ENCODE data around the gene NOL4L. TPM values are rescaled to one million over a fixed set of nuclear protein-coding genes. Genes with fewer than 3 reads are reported as not detected.

Gene NOL4L
- polyA plus RNA-seq, 2 of the 4 experiments (the other 2 are of a cell fraction), result 9.5 to 11.8 TPM

DNA sequence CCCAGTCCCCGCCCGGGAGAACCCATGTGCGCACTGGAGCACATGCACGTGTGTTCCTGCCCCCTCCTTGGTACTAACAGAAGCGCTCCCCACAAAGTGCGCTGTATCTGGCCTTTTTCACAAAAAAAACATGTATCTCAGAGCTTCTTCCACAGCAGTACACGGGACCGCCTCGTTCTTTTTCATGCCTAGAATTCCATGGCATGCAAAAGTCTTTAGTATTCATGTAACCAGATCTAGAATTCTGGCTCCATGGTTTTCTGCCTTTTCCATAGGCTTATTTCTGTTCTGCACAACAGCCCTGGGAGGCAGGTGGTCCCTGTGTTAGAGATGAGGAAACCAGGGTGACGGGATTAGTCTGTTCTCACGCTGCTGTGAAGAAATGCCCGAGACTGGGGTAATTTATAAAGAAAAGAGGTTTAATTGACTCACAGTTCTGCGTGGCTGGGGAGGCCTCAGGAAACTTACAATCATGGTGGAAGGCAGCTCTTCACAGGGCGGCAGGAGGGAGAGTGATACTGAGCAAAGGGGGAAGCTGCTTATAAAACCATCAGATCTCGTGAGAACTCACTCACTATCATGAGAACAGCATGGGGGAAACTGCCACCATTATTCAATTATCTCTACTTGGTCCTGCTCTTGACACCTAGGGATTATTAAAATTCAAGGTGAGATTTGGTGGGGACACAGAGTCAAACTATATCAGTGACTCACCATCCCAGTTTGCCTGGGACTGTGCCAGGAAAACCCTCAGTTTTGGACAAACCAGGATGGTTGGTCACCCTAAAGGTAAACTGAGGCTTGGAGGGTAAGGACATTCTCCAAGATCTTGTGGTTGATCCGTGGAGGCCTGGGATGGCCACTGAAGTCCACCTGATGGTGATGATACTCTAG, 47.6 kb upstream of the NOL4L start:
- Histone ChIP-seq H3K27ac (no peak overlapping the region), H3K4me1 (peaks cover 10% of the 10 kb centered on the region), H3K9me3 (no peaks in the 10 kb centered on the region), H3K4me2 (no peak overlapping the region), H3K4me3 (no peak overlapping the region)
- no peak for FAIRE-seq
- ChIA-PET CTCF (interaction anchor here (0.7 to 2.8 kb wide), 6 partner anchors 14 to 111 kb away, joined by 3 to 9 read pairs (median 4); partner anchors contain the start of gene C20orf203), POLR2A (no interaction called here)
- WGBS (ENCODE audit: missing lambda C conversion rate), result 75% methylated on average over 16 of the region's 16 CpGs
- DNase-seq (ENCODE audit: low read depth in 1 of 2, low spot score in 1 of 2), result no peak
- TF ChIP-seq, protein P1, sequence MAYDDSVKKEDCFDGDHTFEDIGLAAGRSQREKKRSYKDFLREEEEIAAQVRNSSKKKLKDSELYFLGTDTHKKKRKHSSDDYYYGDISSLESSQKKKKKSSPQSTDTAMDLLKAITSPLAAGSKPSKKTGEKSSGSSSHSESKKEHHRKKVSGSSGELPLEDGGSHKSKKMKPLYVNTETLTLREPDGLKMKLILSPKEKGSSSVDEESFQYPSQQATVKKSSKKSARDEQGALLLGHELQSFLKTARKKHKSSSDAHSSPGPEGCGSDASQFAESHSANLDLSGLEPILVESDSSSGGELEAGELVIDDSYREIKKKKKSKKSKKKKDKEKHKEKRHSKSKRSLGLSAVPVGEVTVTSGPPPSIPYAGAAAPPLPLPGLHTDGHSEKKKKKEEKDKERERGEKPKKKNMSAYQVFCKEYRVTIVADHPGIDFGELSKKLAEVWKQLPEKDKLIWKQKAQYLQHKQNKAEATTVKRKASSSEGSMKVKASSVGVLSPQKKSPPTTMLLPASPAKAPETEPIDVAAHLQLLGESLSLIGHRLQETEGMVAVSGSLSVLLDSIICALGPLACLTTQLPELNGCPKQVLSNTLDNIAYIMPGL (CRISPR knock-in tag; IDR thresholded peaks at IDR 0.05; ENCODE audit: borderline replicate concordance), result no peak
- no peak for TF ChIP-seq CBX2 (IDR thresholded peaks at IDR 0.05; ENCODE audit: borderline replicate concordance, low read depth)
- no peak for TF ChIP-seq MYC (IDR thresholded peaks at IDR 0.05; ENCODE audit: borderline replicate concordance, low read length)
- TF ChIP-seq NPAS2 (CRISPR knock-in tag; IDR thresholded peaks at IDR 0.05; ENCODE audit: borderline replicate concordance), result no peak
- TF ChIP-seq, protein P2, sequence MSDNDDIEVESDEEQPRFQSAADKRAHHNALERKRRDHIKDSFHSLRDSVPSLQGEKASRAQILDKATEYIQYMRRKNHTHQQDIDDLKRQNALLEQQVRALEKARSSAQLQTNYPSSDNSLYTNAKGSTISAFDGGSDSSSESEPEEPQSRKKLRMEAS (IDR thresholded peaks at IDR 0.05), result no peak
- TF ChIP-seq JUN (IDR thresholded peaks at IDR 0.05), result no peak
- no peak for TF ChIP-seq TP53 (CRISPR knock-in tag; IDR thresholded peaks at IDR 0.05)
- ATAC-seq, result no peak

DNA sequence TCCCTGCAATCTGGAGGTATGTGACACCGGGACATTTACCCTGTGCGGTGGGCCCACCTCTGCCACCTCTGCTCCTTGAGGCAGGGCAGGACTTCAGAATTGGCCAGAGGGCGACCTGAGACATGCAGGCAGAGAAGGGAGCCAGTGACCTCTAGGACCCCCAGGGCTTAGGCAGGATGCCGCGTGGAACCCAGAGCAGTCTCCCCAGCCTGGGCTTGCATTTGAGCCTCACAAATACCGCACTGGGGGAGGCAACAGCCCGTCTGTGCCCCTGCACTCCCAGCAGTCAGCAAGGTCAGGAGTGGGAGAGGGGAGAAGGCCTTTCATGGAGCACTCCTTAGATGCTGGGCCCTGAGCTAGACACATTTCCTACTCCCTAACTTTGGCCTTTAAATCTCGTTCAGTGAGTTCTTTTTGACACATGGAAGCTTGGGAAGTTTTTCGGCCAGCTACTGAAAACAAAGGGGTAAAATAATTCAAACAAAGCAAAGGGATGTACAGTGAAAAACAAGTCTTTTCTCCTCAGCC, 46.9 kb upstream of the NOL4L start:
- TF ChIP-seq, protein P3, sequence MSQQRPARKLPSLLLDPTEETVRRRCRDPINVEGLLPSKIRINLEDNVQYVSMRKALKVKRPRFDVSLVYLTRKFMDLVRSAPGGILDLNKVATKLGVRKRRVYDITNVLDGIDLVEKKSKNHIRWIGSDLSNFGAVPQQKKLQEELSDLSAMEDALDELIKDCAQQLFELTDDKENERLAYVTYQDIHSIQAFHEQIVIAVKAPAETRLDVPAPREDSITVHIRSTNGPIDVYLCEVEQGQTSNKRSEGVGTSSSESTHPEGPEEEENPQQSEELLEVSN (IDR thresholded peaks at IDR 0.05; ENCODE audit: borderline replicate concordance, low read depth), result no peak
- TF ChIP-seq CHD4 (IDR thresholded peaks at IDR 0.05; ENCODE audit: borderline replicate concordance) (no peak), SMC3 (IDR thresholded peaks at IDR 0.05) (no peak), MYC (IDR thresholded peaks at IDR 0.05; ENCODE audit: borderline replicate concordance, low read length) (no peak), BHLHE40 (IDR thresholded peaks at IDR 0.05; ENCODE audit: low read depth, low read length) (no peak), HOXB5 (CRISPR knock-in tag; IDR thresholded peaks at IDR 0.05) (no peak), ESRRA (IDR thresholded peaks at IDR 0.05; ENCODE audit: borderline replicate concordance, low read length) (no peak), POLR2AphosphoS2 (conservative IDR thresholded peaks at IDR 0.05; ENCODE audit: low read length) (no peak), MAZ (IDR thresholded peaks at IDR 0.05; ENCODE audit: borderline replicate concordance, low read depth, low read length) (no peak), HOXA7 (CRISPR knock-in tag; IDR thresholded peaks at IDR 0.05) (no peak), RFX5 (IDR thresholded peaks at IDR 0.05) (no peak), EHF (CRISPR knock-in tag; IDR thresholded peaks at IDR 0.05) (no peak), CHD2 (IDR thresholded peaks at IDR 0.05; ENCODE audit: low read length, partially characterized antibody) (no peak)
- TF ChIP-seq, protein P4, sequence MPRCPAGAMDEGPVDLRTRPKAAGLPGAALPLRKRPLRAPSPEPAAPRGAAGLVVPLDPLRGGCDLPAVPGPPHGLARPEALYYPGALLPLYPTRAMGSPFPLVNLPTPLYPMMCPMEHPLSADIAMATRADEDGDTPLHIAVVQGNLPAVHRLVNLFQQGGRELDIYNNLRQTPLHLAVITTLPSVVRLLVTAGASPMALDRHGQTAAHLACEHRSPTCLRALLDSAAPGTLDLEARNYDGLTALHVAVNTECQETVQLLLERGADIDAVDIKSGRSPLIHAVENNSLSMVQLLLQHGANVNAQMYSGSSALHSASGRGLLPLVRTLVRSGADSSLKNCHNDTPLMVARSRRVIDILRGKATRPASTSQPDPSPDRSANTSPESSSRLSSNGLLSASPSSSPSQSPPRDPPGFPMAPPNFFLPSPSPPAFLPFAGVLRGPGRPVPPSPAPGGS (IDR thresholded peaks at IDR 0.05), result no peak
- no peak for FAIRE-seq
- H3K27ac ChIP-seq, result no peak overlapping the region
- ChIA-PET POLR2A (no interaction called here), CTCF (interaction anchor here (0.7 to 2.8 kb wide), 7 partner anchors 13 to 110 kb away, joined by 3 to 9 read pairs (median 4); partner anchors contain the start of gene C20orf203)
- ATAC-seq, result no peak
- peaks cover 14% of the 10 kb centered on the region for H3K4me1 ChIP-seq
- 62% methylated on average over 9 of the region's 9 CpGs for WGBS (ENCODE audit: missing lambda C conversion rate)
- H3K4me3 ChIP-seq, result no peak overlapping the region
- no peak overlapping the region for H3K4me2 ChIP-seq
- no peaks in the 10 kb centered on the region for H3K9me3 ChIP-seq
- DNase-seq (ENCODE audit: low read depth in 1 of 2, low spot score in 1 of 2), result no peak
